Dendritic cell treated with granulocyte-macrophage colony-stimulating factor and Interleukin-4, amounts not matched to agents 40 ng/mL and 50 ng/mL, for 4 days (primary cell): ENCODE results near the gene DRAP1.
"Not testable (repeated sequence)": the region's sequence is repeated elsewhere in the genome, so short reads cannot be mapped to it uniquely, and the experiment has no call there.

Experiments used
- H3K27ac Mint-ChIP-seq: one replicate; pipeline ENCODE4 v1.8.0; 2022; ENCODE audit warnings: mild to moderate bottlenecking, mixed read lengths
- H3K27me3 Mint-ChIP-seq: one replicate; pipeline ENCODE4 v1.8.0; 2022; ENCODE audit warnings: mild to moderate bottlenecking, mixed read lengths
- H3K36me3 Mint-ChIP-seq: one replicate; pipeline ENCODE4 v1.8.0; 2022; ENCODE audit warnings: low read depth, mixed read lengths
- H3K4me1 Mint-ChIP-seq: one replicate; pipeline ENCODE4 v1.8.0; 2022; ENCODE audit warnings: low read depth, mixed read lengths
- H3K4me3 Mint-ChIP-seq: one replicate; pipeline ENCODE4 v1.8.0; 2022; ENCODE audit warnings: mild to moderate bottlenecking, moderate library complexity, mixed read lengths
- H3K9me3 Mint-ChIP-seq: one replicate; pipeline ENCODE4 v1.8.0; 2022; ENCODE audit warnings: mixed read lengths
- intact Hi-C: fragments of 100-400 bp; cut with micrococcal nuclease; formaldehyde crosslinking; loops from one replicate; pipeline ENCODE4 v1.15.0; 2022

Gene DRAP1

GRCh38 chr11:65945430-65945911 is 26.2 kb downstream of the DRAP1 start, which contains the start of gene TSGA10IP:
TSGA10IP (plus strand) TSS chr11:65945480; CDS start chr11:65945676, 196 bp downstream.
- Mint-ChIP-seq H3K4me3 (no peak within 1 kb of the TSS), H3K36me3 (no peaks in the 10 kb centered on the region), H3K27me3 (peaks cover 11% of the 10 kb centered on the region), H3K27ac (peak within 1 kb of the TSS; percentile 29), H3K9me3 (no peaks in the 10 kb centered on the region), H3K4me1 (peaks cover 40% of the 10 kb centered on the region)
- intact Hi-C loops: no loop called here

GRCh38 chr11:65945941-65946558 is 26.8 kb downstream of the DRAP1 start:
- intact Hi-C loops: no loop called here
- H3K27me3 Mint-ChIP-seq: peaks cover 13% of the 10 kb centered on the region
- no peak overlapping the region for H3K4me3 Mint-ChIP-seq
- no peaks in the 10 kb centered on the region for H3K9me3 Mint-ChIP-seq
- no peaks in the 10 kb centered on the region for H3K36me3 Mint-ChIP-seq
- peak overlapping the region; percentile 29 for H3K27ac Mint-ChIP-seq
- H3K4me1 Mint-ChIP-seq: peaks cover 34% of the 10 kb centered on the region

GRCh38 chr11:65946655-65947054 is 27.4 kb downstream of the DRAP1 start:
- Mint-ChIP-seq H3K4me1 (peaks cover 28% of the 10 kb centered on the region), H3K27me3 (peaks cover 14% of the 10 kb centered on the region), H3K27ac (peak overlapping the region; percentile 14), H3K36me3 (no peaks in the 10 kb centered on the region), H3K4me3 (no peak overlapping the region), H3K9me3 (no peaks in the 10 kb centered on the region)
- intact Hi-C loops: no loop called here

- Mint-ChIP-seq H3K27ac (peak overlapping the region; percentile 14), H3K27me3 (peaks cover 17% of the 10 kb centered on the region), H3K4me3 (no peak overlapping the region), H3K9me3 (no peaks in the 10 kb centered on the region), H3K4me1 (peaks cover 23% of the 10 kb centered on the region), H3K36me3 (no peaks in the 10 kb centered on the region)
- intact Hi-C loops: no loop called here
Observed at GRCh38 chr11:65947133-65947532, 27.9 kb downstream of the DRAP1 start.

- Mint-ChIP-seq H3K27me3 (peaks cover 19% of the 10 kb centered on the region), H3K36me3 (no peaks in the 10 kb centered on the region), H3K4me3 (no peak overlapping the region), H3K4me1 (peaks cover 18% of the 10 kb centered on the region), H3K9me3 (no peaks in the 10 kb centered on the region), H3K27ac (peak overlapping the region; percentile 14)
- intact Hi-C loops: no loop called here
Observed at GRCh38 chr11:65947603-65948125, 28.4 kb downstream of the DRAP1 start.

GRCh38 chr11:65950711-65951110 is 31.5 kb downstream of the DRAP1 start:
- intact Hi-C loops, H3K27ac Mint-ChIP-seq, H3K4me3 Mint-ChIP-seq, H3K36me3 Mint-ChIP-seq, H3K9me3 Mint-ChIP-seq: not testable (repeated sequence)
- peaks cover 11% of the 10 kb centered on the region for H3K4me1 Mint-ChIP-seq
- peaks cover 19% of the 10 kb centered on the region for H3K27me3 Mint-ChIP-seq

GRCh38 chr11:65951641-65952040 is 32.4 kb downstream of the DRAP1 start:
- H3K27ac Mint-ChIP-seq, intact Hi-C loops, H3K36me3 Mint-ChIP-seq, H3K9me3 Mint-ChIP-seq, H3K4me3 Mint-ChIP-seq: not testable (repeated sequence)
- peaks cover 19% of the 10 kb centered on the region for H3K27me3 Mint-ChIP-seq
- H3K4me1 Mint-ChIP-seq: peaks cover 13% of the 10 kb centered on the region

GRCh38 chr11:65952052-65952521 is 32.9 kb downstream of the DRAP1 start:
- no peak overlapping the region for H3K27ac Mint-ChIP-seq
- H3K4me3 Mint-ChIP-seq: no peak overlapping the region
- peaks cover 13% of the 10 kb centered on the region for H3K4me1 Mint-ChIP-seq
- no peaks in the 10 kb centered on the region for H3K36me3 Mint-ChIP-seq
- no peaks in the 10 kb centered on the region for H3K9me3 Mint-ChIP-seq
- intact Hi-C loops: no loop called here
- peaks cover 19% of the 10 kb centered on the region for H3K27me3 Mint-ChIP-seq

GRCh38 chr11:65953471-65953870 is 34.2 kb downstream of the DRAP1 start:
- Mint-ChIP-seq H3K27ac (no peak overlapping the region), H3K4me1 (peaks cover 17% of the 10 kb centered on the region), H3K9me3 (no peaks in the 10 kb centered on the region), H3K36me3 (no peaks in the 10 kb centered on the region), H3K27me3 (peaks cover 12% of the 10 kb centered on the region), H3K4me3 (no peak overlapping the region)
- intact Hi-C loops: no loop called here

GRCh38 chr11:65954771-65955170 is 35.5 kb downstream of the DRAP1 start:
- H3K4me3 Mint-ChIP-seq: no peak overlapping the region
- H3K36me3 Mint-ChIP-seq: no peaks in the 10 kb centered on the region
- intact Hi-C loops: no loop called here
- peaks cover 17% of the 10 kb centered on the region for H3K4me1 Mint-ChIP-seq
- H3K27me3 Mint-ChIP-seq: peaks cover 9% of the 10 kb centered on the region
- H3K9me3 Mint-ChIP-seq: no peaks in the 10 kb centered on the region
- H3K27ac Mint-ChIP-seq: no peak overlapping the region

- H3K27me3 Mint-ChIP-seq: no peaks in the 10 kb centered on the region
- H3K36me3 Mint-ChIP-seq: peaks cover 23% of the 10 kb centered on the region
- H3K4me1 Mint-ChIP-seq: peaks cover 36% of the 10 kb centered on the region
- H3K4me3 Mint-ChIP-seq: no peak overlapping the region
- no peaks in the 10 kb centered on the region for H3K9me3 Mint-ChIP-seq
- H3K27ac Mint-ChIP-seq: peak overlapping the region; percentile 77
- intact Hi-C loops: no loop called here
Observed at GRCh38 chr11:65958291-65958690, 39.1 kb downstream of the DRAP1 start.

GRCh38 chr11:65958774-65959420 is 39.7 kb downstream of the DRAP1 start:
- H3K4me1 Mint-ChIP-seq: peaks cover 42% of the 10 kb centered on the region
- intact Hi-C loops: no loop called here
- H3K27ac Mint-ChIP-seq: peak overlapping the region; percentile 99

GRCh38 chr11:65960824-65961266 is 41.6 kb downstream of the DRAP1 start:
- peak overlapping the region; percentile 94 for H3K4me3 Mint-ChIP-seq
- H3K9me3 Mint-ChIP-seq: no peaks in the 10 kb centered on the region
- no peaks in the 10 kb centered on the region for H3K27me3 Mint-ChIP-seq
- peaks cover 49% of the 10 kb centered on the region for H3K36me3 Mint-ChIP-seq
- intact Hi-C loops: loop anchor here (1.0 kb wide), 2 partner anchors 41 to 42 kb away; partner anchors contain the start of genes BANF1, C11orf68, DRAP1 and EIF1AD
- H3K4me1 Mint-ChIP-seq: peaks cover 45% of the 10 kb centered on the region
- peak overlapping the region; percentile 99 for H3K27ac Mint-ChIP-seq

More at GRCh38 chr11:65958774-65959420, 39.7 kb downstream of the DRAP1 start:
- Mint-ChIP-seq H3K27me3 (no peaks in the 10 kb centered on the region), H3K9me3 (no peaks in the 10 kb centered on the region), H3K36me3 (peaks cover 29% of the 10 kb centered on the region), H3K4me3 (no peak overlapping the region)
